ENCODE data around the gene CACNA1I.

CACNA1I gene

GRCh38 chr22:39528681-39529486 is 41.7 kb upstream of the CACNA1I start:
- H3K9ac ChIP-seq (ENCODE audit: low read length) = peak overlapping the region; percentile 54
- peaks cover 67% of the 10 kb centered on the region for H3F3A ChIP-seq (ENCODE audit: insufficient read depth)
- H3K9me2 ChIP-seq (replicated peaks; ENCODE audit: insufficient read depth, low read length) = no peaks in the 10 kb centered on the region
- H3K4me2 ChIP-seq (ENCODE audit: low read depth, low read length, poor library complexity, severe bottlenecking) = peak overlapping the region; percentile 67
- peak overlapping the region; percentile 41 for H3K4me3 ChIP-seq (ENCODE audit: insufficient read depth, low read length, poor library complexity, severe bottlenecking)
- TF ChIP-seq CTCF (IDR thresholded peaks at IDR 0.05; ENCODE audit: insufficient read depth, low read length, poor library complexity, severe bottlenecking) (peak; percentile 96), EZH2phosphoT487 (conservative IDR thresholded peaks at IDR 0.05; ENCODE audit: low read length) (no peak)
- H3K79me2 ChIP-seq (ENCODE audit: insufficient read depth, low read length) = peaks cover 25% of the 10 kb centered on the region
- H2AFZ ChIP-seq (ENCODE audit: low read depth, low read length, severe bottlenecking) = no peak overlapping the region
- no peaks in the 10 kb centered on the region for H3K36me3 ChIP-seq (ENCODE audit: low read length)
- no peaks in the 10 kb centered on the region; the same call in 1 of the 2 replicates for H4K20me1 ChIP-seq (ENCODE audit: low read depth, low read length)
- no peaks in the 10 kb centered on the region for H3K27me3 ChIP-seq (ENCODE audit: low read length)
- H3K9me3 ChIP-seq (ENCODE audit: insufficient read depth, low read length) = no peaks in the 10 kb centered on the region
- peak overlapping the region; percentile 93 for H3K27ac ChIP-seq (ENCODE audit: low read depth, low read length)

GRCh38 chr22:39529487-39529851 is 41.1 kb upstream of the CACNA1I start:
- Histone ChIP-seq H3K79me2 (ENCODE audit: insufficient read depth, low read length) (peaks cover 25% of the 10 kb centered on the region), H3K4me2 (ENCODE audit: low read depth, low read length, poor library complexity, severe bottlenecking) (peak overlapping the region; percentile 67), H3K9me3 (ENCODE audit: insufficient read depth, low read length) (no peaks in the 10 kb centered on the region), H3K9ac (ENCODE audit: low read length) (peak overlapping the region; percentile 54), H3K27ac (ENCODE audit: low read depth, low read length) (peak overlapping the region; percentile 93), H3K9me2 (replicated peaks; ENCODE audit: insufficient read depth, low read length) (no peaks in the 10 kb centered on the region), H3K4me3 (ENCODE audit: insufficient read depth, low read length, poor library complexity, severe bottlenecking) (peak overlapping the region; percentile 28), H3K27me3 (ENCODE audit: low read length) (no peaks in the 10 kb centered on the region), H3K36me3 (ENCODE audit: low read length) (no peaks in the 10 kb centered on the region), H4K20me1 (ENCODE audit: low read depth, low read length) (no peaks in the 10 kb centered on the region; the same call in 1 of the 2 replicates), H2AFZ (ENCODE audit: low read depth, low read length, severe bottlenecking) (no peak overlapping the region), H3F3A (ENCODE audit: insufficient read depth) (peaks cover 62% of the 10 kb centered on the region)
- TF ChIP-seq CTCF (IDR thresholded peaks at IDR 0.05; ENCODE audit: insufficient read depth, low read length, poor library complexity, severe bottlenecking) = no peak
- TF ChIP-seq EZH2phosphoT487 (conservative IDR thresholded peaks at IDR 0.05; ENCODE audit: low read length) = no peak

- Histone ChIP-seq H4K20me1 (ENCODE audit: low read depth, low read length) (no peaks in the 10 kb centered on the region), H3K4me2 (ENCODE audit: low read depth, low read length, poor library complexity, severe bottlenecking) (peak overlapping the region; percentile 67), H3K9me3 (ENCODE audit: insufficient read depth, low read length) (no peaks in the 10 kb centered on the region), H3K9ac (ENCODE audit: low read length) (peak overlapping the region; percentile 54), H3K27ac (ENCODE audit: low read depth, low read length) (peak overlapping the region; percentile 93), H3K27me3 (ENCODE audit: low read length) (no peaks in the 10 kb centered on the region), H3K4me3 (ENCODE audit: insufficient read depth, low read length, poor library complexity, severe bottlenecking) (peak overlapping the region; percentile 28), H3K36me3 (ENCODE audit: low read length) (no peaks in the 10 kb centered on the region), H3K79me2 (ENCODE audit: insufficient read depth, low read length) (peaks cover 25% of the 10 kb centered on the region), H2AFZ (ENCODE audit: low read depth, low read length, severe bottlenecking) (no peak overlapping the region), H3K9me2 (replicated peaks; ENCODE audit: insufficient read depth, low read length) (no peaks in the 10 kb centered on the region), H3F3A (ENCODE audit: insufficient read depth) (peaks cover 56% of the 10 kb centered on the region)
- TF ChIP-seq EZH2phosphoT487 (conservative IDR thresholded peaks at IDR 0.05; ENCODE audit: low read length) (no peak), CTCF (IDR thresholded peaks at IDR 0.05; ENCODE audit: insufficient read depth, low read length, poor library complexity, severe bottlenecking) (no peak)
These were observed 40.4 kb upstream of the CACNA1I start for GRCh38 chr22:39530116-39530515.

Data from SU-DHL-6 (cell line).